Loucy (cell line): Measurements from ENCODE around the gene GNAL.

Experiments used
- EZH2phosphoT487 ChIP-seq: fragments of 200-600 bp; IDR thresholded peaks from 2 replicates; pipeline ENCODE4 v1.6.1; 2018; ENCODE audit warnings: antibody characterized with exemption, mild to moderate bottlenecking, moderate library complexity, borderline replicate concordance
- TF ChIP-seq, protein P1 (sequence below): fragments of 200-600 bp; sonication (generic); conservative IDR thresholded peaks from 2 replicates; pipeline ENCODE4 v1.5.1; 2014; ENCODE audit warnings: mild to moderate bottlenecking, antibody characterized with exemption, low read length

GRCh38 chr18:11676386-11676785 is 12.7 kb upstream of the GNAL start:
- TF ChIP-seq, protein P1, sequence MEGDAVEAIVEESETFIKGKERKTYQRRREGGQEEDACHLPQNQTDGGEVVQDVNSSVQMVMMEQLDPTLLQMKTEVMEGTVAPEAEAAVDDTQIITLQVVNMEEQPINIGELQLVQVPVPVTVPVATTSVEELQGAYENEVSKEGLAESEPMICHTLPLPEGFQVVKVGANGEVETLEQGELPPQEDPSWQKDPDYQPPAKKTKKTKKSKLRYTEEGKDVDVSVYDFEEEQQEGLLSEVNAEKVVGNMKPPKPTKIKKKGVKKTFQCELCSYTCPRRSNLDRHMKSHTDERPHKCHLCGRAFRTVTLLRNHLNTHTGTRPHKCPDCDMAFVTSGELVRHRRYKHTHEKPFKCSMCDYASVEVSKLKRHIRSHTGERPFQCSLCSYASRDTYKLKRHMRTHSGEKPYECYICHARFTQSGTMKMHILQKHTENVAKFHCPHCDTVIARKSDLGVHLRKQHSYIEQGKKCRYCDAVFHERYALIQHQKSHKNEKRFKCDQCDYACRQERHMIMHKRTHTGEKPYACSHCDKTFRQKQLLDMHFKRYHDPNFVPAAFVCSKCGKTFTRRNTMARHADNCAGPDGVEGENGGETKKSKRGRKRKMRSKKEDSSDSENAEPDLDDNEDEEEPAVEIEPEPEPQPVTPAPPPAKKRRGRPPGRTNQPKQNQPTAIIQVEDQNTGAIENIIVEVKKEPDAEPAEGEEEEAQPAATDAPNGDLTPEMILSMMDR: no peak
- no peak for TF ChIP-seq EZH2phosphoT487
